ENCODE results near the gene MRPL44.

GRCh38 chr2:223954401-223954800 lies 2.9 kb upstream of the MRPL44 start:
- no peak for TF ChIP-seq CTCF (IDR thresholded peaks at IDR 0.05; ENCODE audit: low read length)
- no peak for TF ChIP-seq EZH2 (optimal IDR thresholded peaks at IDR 0.05; ENCODE audit: low read depth, low read length)

Data from MM.1S (cell line).